H1 (cell line): ENCODE measurements around the gene TNS3. TPM values are rescaled to one million over a fixed set of nuclear protein-coding genes. Genes with fewer than 3 reads are reported as not detected.

Experiments used
- CTCF ChIA-PET: fragments of 300-600 bp; sonication (Branson Sonifier 250); formaldehyde crosslinking; loops from one replicate; lab custom pipeline; 2021; ENCODE audit not compliant: partially characterized antibody; lab: Charles Lee
- POLR2A ChIA-PET: fragments of 300-600 bp; sonication (Branson Sonifier 250); formaldehyde crosslinking; loops from one replicate; lab custom pipeline; 2021; ENCODE audit warnings: inconsistent platforms; ENCODE audit not compliant: partially characterized antibody; lab: Charles Lee
- DNase-seq, 2 experiments: peaks; one replicate each; pipeline versions ENCODE4 v3.0.0 to v3.0.0-alpha.2; 2010 to 2022; ENCODE audit warnings: low spot score in 2 of 2, low read depth in 1 of 2, mixed read lengths in 1 of 2
- FAIRE-seq: peaks from 2 replicates; lab custom pipeline; 2011; peaks lifted over from hg19 to GRCh38; lab: Jason Lieb, UNC
- H2AFZ ChIP-seq: 2 replicates; pipeline ENCODE4 v1.8.1; 2012; ENCODE audit warnings: low read length, inconsistent platforms
- H2AK5ac ChIP-seq: 2 replicates; pipeline ENCODE4 v1.6.1; 2013; ENCODE audit warnings: low read depth, low read length
- H2BK120ac ChIP-seq: replicated peaks from 2 replicates; pipeline ENCODE3; 2013; ENCODE audit warnings: low read depth, low read length, inconsistent platforms
- H2BK12ac ChIP-seq: 2 replicates; pipeline ENCODE4 v1.6.1; 2013; ENCODE audit warnings: low read depth, low read length
- H2BK15ac ChIP-seq: 2 replicates; pipeline ENCODE4 v1.6.1; 2013; ENCODE audit warnings: low read length
- H2BK20ac ChIP-seq: 2 replicates; pipeline ENCODE4 v1.6.1; 2013; ENCODE audit warnings: low read length
- H2BK5ac ChIP-seq: 2 replicates; pipeline ENCODE4 v1.6.1; 2013; ENCODE audit warnings: low read depth, low read length
- H3K14ac ChIP-seq: 2 replicates; pipeline ENCODE4 v1.6.1; 2013; ENCODE audit warnings: inconsistent platforms; ENCODE audit not compliant: insufficient read length
- H3K18ac ChIP-seq: 2 replicates; pipeline ENCODE4 v1.6.1; 2013; ENCODE audit warnings: low read length; ENCODE audit errors: extremely low read depth
- H3K23ac ChIP-seq: 2 replicates; pipeline ENCODE4 v1.6.1; 2013; ENCODE audit warnings: inconsistent platforms; ENCODE audit not compliant: insufficient read length
- H3K23me2 ChIP-seq: 2 replicates; pipeline ENCODE4 v1.6.1; 2013; ENCODE audit warnings: low read depth, low read length
- H3K27ac ChIP-seq: 2 replicates; pipeline ENCODE4 v1.6.1; 2011; ENCODE audit warnings: low read depth, low read length, inconsistent platforms
- H3K27me3 ChIP-seq, 4 experiments: replicated peaks in 1 of 4; 1 replicate in 1 of 4; 2 replicates in 3 of 4; pipeline versions ENCODE4 v1.6.1 to v1.8.1; 2011 to 2013; ENCODE audit warnings: low read length in 3 of 4, mild to moderate bottlenecking in 3 of 4, inconsistent platforms in 2 of 4, mixed read lengths in 2 of 4, moderate library complexity in 1 of 4; ENCODE audit not compliant: control insufficient read depth in 3 of 4, insufficient read depth in 3 of 4; ENCODE audit errors: extremely low read depth in 1 of 4
- H3K36me3 ChIP-seq, 4 experiments: 2 replicates each; pipeline versions ENCODE4 v1.6.1 to v1.8.1; 2011 to 2013; ENCODE audit warnings: mild to moderate bottlenecking in 4 of 4, low read length in 3 of 4, moderate library complexity in 2 of 4, control low read depth in 1 of 4, inconsistent platforms in 1 of 4; ENCODE audit not compliant: insufficient read depth in 4 of 4, control insufficient read depth in 2 of 4
- H3K4ac ChIP-seq: replicated peaks from 2 replicates; pipeline ENCODE3; 2013; ENCODE audit warnings: low read length, low read depth, mixed read lengths, inconsistent platforms; ENCODE audit not compliant: insufficient read length
- H3K4me1 ChIP-seq, 4 experiments: replicated peaks in 1 of 4; 1 replicate in 1 of 4; 2 replicates in 3 of 4; pipeline versions ENCODE4 v1.6.1 to v1.8.1; 2011 to 2013; ENCODE audit warnings: low read length in 3 of 4, inconsistent platforms in 2 of 4, mixed read lengths in 1 of 4; ENCODE audit not compliant: insufficient read depth in 4 of 4, control insufficient read depth in 3 of 4
- H3K4me2 ChIP-seq, 2 experiments: 2 replicates each; pipeline versions ENCODE4 v1.6.1 to v1.8.1; 2011 to 2013; ENCODE audit warnings: low read depth in 2 of 2, low read length in 2 of 2, control low read depth in 1 of 2, inconsistent platforms in 1 of 2, mild to moderate bottlenecking in 1 of 2; ENCODE audit not compliant: insufficient read depth in 1 of 2
- H3K4me3 ChIP-seq, 4 experiments: fragments of 200-600, 300-600 bp in 1 of 4; sonication (generic), shearing (Covaris generic), sonication (Bioruptor Twin) in 1 of 4; 2 replicates each; pipeline versions ENCODE4 v1.5.1 to v1.8.1; 2011 to 2016; ENCODE audit warnings: low read length in 4 of 4, low read depth in 3 of 4, control low read depth in 2 of 4, inconsistent platforms in 2 of 4, mild to moderate bottlenecking in 2 of 4, mixed read lengths in 1 of 4, moderate library complexity in 1 of 4; ENCODE audit not compliant: insufficient read depth in 2 of 4; ENCODE audit errors: extremely low read depth in 1 of 4
- H3K56ac ChIP-seq: replicated peaks from 2 replicates; pipeline ENCODE3; 2013; ENCODE audit warnings: low read depth, mild to moderate bottlenecking, mixed read lengths, low read length, inconsistent platforms; ENCODE audit not compliant: insufficient read length
- H3K79me1 ChIP-seq: 2 replicates; pipeline ENCODE4 v1.6.1; 2013; ENCODE audit warnings: low read depth, low read length, control low read depth
- H3K79me2 ChIP-seq, 2 experiments: 2 replicates each; pipeline versions ENCODE4 v1.6.1 to v1.8.1; 2012 to 2013; ENCODE audit warnings: low read length in 2 of 2, mild to moderate bottlenecking in 2 of 2, inconsistent platforms in 1 of 2; ENCODE audit not compliant: insufficient read depth in 2 of 2, control insufficient read depth in 1 of 2
- H3K9ac ChIP-seq, 4 experiments: replicated peaks in 1 of 4; 1 replicate in 1 of 4; 2 replicates in 3 of 4; pipeline versions ENCODE4 v1.6.1 to v1.8.1; 2011 to 2013; ENCODE audit warnings: low read depth in 3 of 4, low read length in 3 of 4, control low read depth in 2 of 4, mild to moderate bottlenecking in 2 of 4, moderate library complexity in 2 of 4, inconsistent platforms in 1 of 4; ENCODE audit errors: extremely low read depth in 1 of 4
- H3K9me3 ChIP-seq, 2 experiments: 2 replicates each; pipeline versions ENCODE4 v1.6.1 to v1.8.1; 2012 to 2013; ENCODE audit warnings: mild to moderate bottlenecking in 2 of 2, moderate library complexity in 2 of 2, control low read depth in 1 of 2, inconsistent platforms in 1 of 2, low read depth in 1 of 2, low read length in 1 of 2, mixed read lengths in 1 of 2; ENCODE audit not compliant: insufficient read depth in 2 of 2
- H4K20me1 ChIP-seq, 2 experiments: replicated peaks in 1 of 2; 2 replicates each; pipeline versions ENCODE3 to v1.8.1; 2011 to 2013; ENCODE audit warnings: inconsistent platforms in 2 of 2, low read length in 2 of 2, mild to moderate bottlenecking in 1 of 2; ENCODE audit not compliant: insufficient read depth in 2 of 2, control insufficient read depth in 1 of 2
- H4K5ac ChIP-seq: 2 replicates; pipeline ENCODE4 v1.6.1; 2013; ENCODE audit warnings: low read length, low read depth, mixed read lengths, inconsistent platforms; ENCODE audit not compliant: insufficient read length
- H4K8ac ChIP-seq: 2 replicates; pipeline ENCODE4 v1.8.0; 2013; ENCODE audit warnings: mild to moderate bottlenecking, moderate library complexity, low read length, inconsistent platforms; ENCODE audit not compliant: insufficient read depth; ENCODE audit errors: extremely low read depth
- H4K91ac ChIP-seq: replicated peaks from 2 replicates; pipeline ENCODE3; 2013; ENCODE audit warnings: low read length, mixed read lengths, inconsistent platforms; ENCODE audit not compliant: insufficient read length
- ASH2L ChIP-seq: fragments of 200-600, 300-600 bp; sonication (generic); IDR thresholded peaks from one replicate; pipeline ENCODE4 v1.7.1; 2017; ENCODE audit warnings: low read length
- EP300 ChIP-seq, 2 experiments: IDR thresholded peaks; 1 replicate in 1 of 2; 2 replicates in 1 of 2; pipeline ENCODE4 v1.6.1; 2011 to 2012; ENCODE audit warnings: low read depth in 2 of 2, low read length in 2 of 2, mild to moderate bottlenecking in 2 of 2, borderline replicate concordance in 1 of 2, inconsistent platforms in 1 of 2, moderate library complexity in 1 of 2
- EZH2 ChIP-seq: fragments of 200-600 bp; sonication (generic); IDR thresholded peaks from 2 replicates; pipeline ENCODE4 v1.7.1; 2012; ENCODE audit warnings: low read depth, mild to moderate bottlenecking, moderate library complexity, low read length, inconsistent platforms; ENCODE audit not compliant: severe bottlenecking
- HDAC2 ChIP-seq, 2 experiments: fragments of 300-600 bp in 1 of 2; sonication (generic) in 1 of 2; IDR thresholded peaks; 2 replicates each; pipeline ENCODE4 v1.6.1; 2011 to 2012; ENCODE audit warnings: low read depth in 2 of 2, low read length in 2 of 2, mild to moderate bottlenecking in 2 of 2, moderate library complexity in 2 of 2, borderline replicate concordance in 1 of 2, inconsistent platforms in 1 of 2
- POU5F1 ChIP-seq: IDR thresholded peaks from 2 replicates; pipeline ENCODE4 v1.6.1; 2011; ENCODE audit warnings: low read depth, mild to moderate bottlenecking, low read length, moderate library complexity
- SIRT6 ChIP-seq: IDR thresholded peaks from one replicate; pipeline ENCODE4 v1.7.1; 2012; ENCODE audit warnings: low read length, inconsistent platforms
- SP2 ChIP-seq: IDR thresholded peaks from 2 replicates; pipeline ENCODE4 v1.6.1; 2012; ENCODE audit warnings: mild to moderate bottlenecking, low read length, inconsistent platforms
- SRF ChIP-seq: IDR thresholded peaks from 2 replicates; pipeline ENCODE4 v1.6.1; 2011; ENCODE audit warnings: mild to moderate bottlenecking, low read depth, low read length, moderate library complexity
- WGBS, 2 experiments: shearing (Covaris generic) in 1 of 2; methylation state at CpG; one replicate each; pipeline versions ENCODE4 v1.1.6 to v1.1.7; 2013 to 2015; ENCODE audit warnings: low lambda C conversion rate in 2 of 2, mixed read lengths in 2 of 2, inconsistent platforms in 1 of 2, low coverage in 1 of 2, missing lambda C conversion rate in 1 of 2; ENCODE audit not compliant: insufficient replicate concordance in 2 of 2, insufficient coverage in 1 of 2, insufficient read length in 1 of 2; ENCODE audit errors: extremely low coverage in 1 of 2, missing lambda C conversion rate in 1 of 2; 5-methylcytosine and 5-hydroxymethylcytosine counted together
- polyA plus RNA-seq, 7 experiments: library from polyadenylated mRNA; depleted of rRNA in 3 of 7; stranded (reverse) in 5 of 7; unstranded in 2 of 7; fragments of >200 nt in 5 of 7; fragments of 200-250 nt in 2 of 7; gene quantifications; 1 replicate in 5 of 7; 2 replicates in 1 of 7; 4 replicates in 1 of 7; pipeline versions ENCODE4 v1.2.1 to v1.2.3, GENCODE V29; 2011 to 2013; ENCODE audit warnings: missing spikeins in 2 of 7, mixed read lengths in 2 of 7
- total RNA-seq: library from RNA; stranded (reverse); fragmentation: NEBNext Ultra II Directional; extraction: Animal tissue kit (Norgen Biotek cat#: 25700); gene quantifications from 2 replicates; pipeline ENCODE4 v1.2.1, GENCODE V29; 2021

TNS3 gene
- total and polyA plus RNA-seq, 2 of the 8 experiments (the other 6 are each of a cell fraction or from before 2014, with no cell fraction given): 11.9 to 24.2 TPM

DNA sequence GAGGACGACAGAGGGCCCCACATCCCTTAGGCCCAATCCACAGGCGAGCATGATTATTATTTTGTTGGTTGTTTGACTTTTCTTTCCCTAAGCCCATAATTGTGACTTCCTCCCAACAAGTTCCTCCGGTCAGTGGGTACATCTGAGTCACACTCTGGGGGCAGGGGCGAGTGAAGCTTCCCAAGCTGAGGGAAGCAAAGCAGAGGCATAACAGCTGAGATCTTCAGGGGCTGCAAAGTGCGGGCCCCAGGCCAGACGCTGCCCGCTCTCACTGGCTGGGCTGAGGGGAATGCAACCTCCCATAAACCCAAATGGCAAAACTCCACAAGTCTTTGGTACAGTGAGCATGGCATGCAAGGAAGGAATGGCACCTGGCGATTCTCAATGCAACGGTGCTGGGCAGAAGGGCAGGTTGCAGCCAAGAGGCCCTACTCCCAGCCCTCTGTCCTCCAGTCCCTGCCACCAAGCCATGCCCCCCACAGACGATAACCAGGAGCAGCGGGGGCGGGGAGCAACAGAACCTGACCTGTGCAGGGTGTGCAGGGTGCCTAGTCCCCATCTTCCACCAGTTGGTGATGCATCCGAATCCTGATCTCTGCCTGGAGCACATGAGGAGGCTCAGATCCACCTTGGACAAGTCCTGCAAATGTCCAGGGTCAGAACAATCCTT, 25.3 kb downstream of the TNS3 start:
- Histone ChIP-seq H3K4me3 (no peak overlapping the region), H3K4me1 (peaks cover 0 to 13% (median 2%) of the 10 kb centered on the region in 4 experiments; a peak in 5 of 7 replicates), H2BK20ac (no peak overlapping the region), H3K56ac (no peak overlapping the region), H4K91ac (no peak overlapping the region), H3K36me3 (no peaks in the 10 kb centered on the region), H2BK15ac (no peak overlapping the region), H3K79me1 (peaks cover 5% of the 10 kb centered on the region), H2BK120ac (no peak overlapping the region), H3K9me3 (no peaks in the 10 kb centered on the region), H2BK12ac (no peak overlapping the region), H3K18ac (no peak overlapping the region; the same call in 1 of the 2 replicates), H4K8ac (peak overlapping the region; percentile 28; the same call in 1 of the 2 replicates), H2AFZ (no peak overlapping the region), H3K27me3 (no peaks in the 10 kb centered on the region), H3K9ac (no peak overlapping the region), H2AK5ac (no peak overlapping the region), H4K20me1 (peaks cover 3 to 6% of the 10 kb centered on the region in 2 experiments), H3K27ac (no peak overlapping the region; the same call in 1 of the 2 replicates), H3K14ac (no peak overlapping the region), H4K5ac (no peak overlapping the region)
- ChIA-PET POLR2A (no interaction called here), CTCF (interaction anchor here (0.7 to 1.2 kb wide), 4 partner anchors 11 to 220 kb away, joined by 3 to 4 read pairs (median 3); no protein-coding TSS in a partner anchor)
- no peak for FAIRE-seq
- WGBS, 2 experiments: 91% methylated on average over 13 of the region's 13 CpGs; no CpG with 5 or more reads in 1 of the 2 experiments
- TF ChIP-seq SIRT6 (no peak), SRF (no peak), EZH2 (no peak), SP2 (no peak), ASH2L (no peak), EP300 (IDR thresholded peaks at IDR 0.05; ENCODE audit: borderline replicate concordance in 1 of 2, low read depth in 2 of 2, low read length in 2 of 2) (no peak), HDAC2 (IDR thresholded peaks at IDR 0.05; ENCODE audit: borderline replicate concordance in 1 of 2, low read depth in 2 of 2, low read length in 2 of 2) (no peak), POU5F1 (no peak)
- TF ChIP-seq, all 59 proteins: peak for 0
- no peak overlapping the region for H3K4me2 ChIP-seq
- H3K23me2 ChIP-seq: no peaks in the 10 kb centered on the region
- H3K23ac ChIP-seq: no peak overlapping the region
- peaks cover 0 to 20% of the 10 kb centered on the region in 2 experiments; a peak in 2 of 4 replicates for H3K79me2 ChIP-seq
- H3K4ac ChIP-seq: no peak overlapping the region
- DNase-seq: no peak
- H2BK5ac ChIP-seq: no peak overlapping the region
